HepG2 (cell line): Measurements from ENCODE around the gene TMEM186. TPM values are rescaled to one million over a fixed set of nuclear protein-coding genes. Genes with fewer than 3 reads are reported as not detected.

ENCODE experiments used
- AKAP8 ChIP-seq: sonication (generic); formaldehyde crosslinking; IDR thresholded peaks from 2 replicates; pipeline ENCODE4 v1.5.1; 2020; ENCODE audit warnings: mild to moderate bottlenecking, missing genetic modification reagents
- CENPX ChIP-seq: sonication (generic); formaldehyde crosslinking; IDR thresholded peaks from 2 replicates; pipeline ENCODE4 v1.9.0; 2021; ENCODE audit warnings: mild to moderate bottlenecking, missing genetic modification reagents, moderate library complexity
- JUNB ChIP-seq: sonication (generic); formaldehyde crosslinking; IDR thresholded peaks from 2 replicates; pipeline ENCODE4 v1.8.0; 2022; ENCODE audit warnings: missing genetic modification reagents, mild to moderate bottlenecking, borderline replicate concordance
- NFYC ChIP-seq: IDR thresholded peaks from 2 replicates; pipeline ENCODE4 v1.6.1; 2016; ENCODE audit warnings: missing genetic modification reagents, missing compliant biosample characterization
- PHF8 ChIP-seq: sonication (generic); formaldehyde crosslinking; IDR thresholded peaks from 2 replicates; pipeline ENCODE4 v1.5.0; 2020; ENCODE audit warnings: missing genetic modification reagents
- PITX1 ChIP-seq: sonication (generic); formaldehyde crosslinking; IDR thresholded peaks from 2 replicates; pipeline ENCODE4 v1.5.1; 2020; ENCODE audit warnings: mild to moderate bottlenecking, missing genetic modification reagents
- PRPF4 ChIP-seq: fragments of 200-400 bp; formaldehyde crosslinking; IDR thresholded peaks from 2 replicates; pipeline ENCODE4 v1.6.1; 2016; ENCODE audit warnings: low read length, low read depth; ENCODE audit not compliant: poor library complexity, severe bottlenecking
- TCF7 ChIP-seq: sonication (generic); IDR thresholded peaks from 2 replicates; pipeline ENCODE4 v1.6.1; 2016; ENCODE audit warnings: antibody characterized with exemption, low read depth
- ZNF142 ChIP-seq: sonication (generic); formaldehyde crosslinking; IDR thresholded peaks from 2 replicates; pipeline ENCODE4 v1.4.0; 2020; ENCODE audit warnings: missing genetic modification reagents
- ZNF562 ChIP-seq: sonication (generic); formaldehyde crosslinking; IDR thresholded peaks from 2 replicates; pipeline ENCODE4 v1.8.0; 2022; ENCODE audit warnings: missing genetic modification reagents, borderline replicate concordance
- ZNF605 ChIP-seq: sonication (generic); formaldehyde crosslinking; IDR thresholded peaks from 2 replicates; pipeline ENCODE4 v1.8.0; 2022; ENCODE audit warnings: mild to moderate bottlenecking, missing genetic modification reagents
- ZNF670 ChIP-seq: sonication (generic); formaldehyde crosslinking; IDR thresholded peaks from 2 replicates; pipeline ENCODE4 v1.8.0; 2022; ENCODE audit warnings: mild to moderate bottlenecking, missing genetic modification reagents, borderline replicate concordance
- polyA plus RNA-seq, 8 experiments: library from polyadenylated mRNA; depleted of rRNA in 3 of 8; stranded (reverse) in 7 of 8; unstranded in 1 of 8; fragments of >200 nt; fragmentation: Illumina TruSeq in 4 of 8; extraction: Trizol in 4 of 8; gene quantifications; 2 replicates each; pipeline versions ENCODE4 v1.2.1 to v1.2.3, GENCODE V29; 2011 to 2016; ENCODE audit warnings: low read depth in 4 of 8, missing spikeins in 1 of 8, mixed read lengths in 1 of 8; ENCODE audit not compliant: insufficient read depth in 1 of 8
- total RNA-seq, 5 experiments: library from RNA; depleted of rRNA; stranded (reverse); fragments of >200 nt; fragmentation: Illumina TruSeq; extraction: Trizol; gene quantifications; 2 replicates each; pipeline ENCODE4 v1.2.3, GENCODE V29; 2016; ENCODE audit warnings: low read depth in 1 of 5
- TF ChIP-seq, protein P1 (sequence below): sonication (generic); formaldehyde crosslinking; IDR thresholded peaks from 2 replicates; pipeline ENCODE4 v1.5.0; 2020; ENCODE audit warnings: mild to moderate bottlenecking, missing genetic modification reagents
- TF ChIP-seq, protein P2 (sequence below): sonication (generic); formaldehyde crosslinking; IDR thresholded peaks from 2 replicates; pipeline ENCODE4 v1.5.1; 2020; ENCODE audit warnings: missing genetic modification reagents, mild to moderate bottlenecking, borderline replicate concordance

The TMEM186 gene
- total and polyA plus RNA-seq, 2 of the 13 experiments (the other 11 are each of a cell fraction or from before 2014, with no cell fraction given) = 16.2 to 19.3 TPM

DNA sequence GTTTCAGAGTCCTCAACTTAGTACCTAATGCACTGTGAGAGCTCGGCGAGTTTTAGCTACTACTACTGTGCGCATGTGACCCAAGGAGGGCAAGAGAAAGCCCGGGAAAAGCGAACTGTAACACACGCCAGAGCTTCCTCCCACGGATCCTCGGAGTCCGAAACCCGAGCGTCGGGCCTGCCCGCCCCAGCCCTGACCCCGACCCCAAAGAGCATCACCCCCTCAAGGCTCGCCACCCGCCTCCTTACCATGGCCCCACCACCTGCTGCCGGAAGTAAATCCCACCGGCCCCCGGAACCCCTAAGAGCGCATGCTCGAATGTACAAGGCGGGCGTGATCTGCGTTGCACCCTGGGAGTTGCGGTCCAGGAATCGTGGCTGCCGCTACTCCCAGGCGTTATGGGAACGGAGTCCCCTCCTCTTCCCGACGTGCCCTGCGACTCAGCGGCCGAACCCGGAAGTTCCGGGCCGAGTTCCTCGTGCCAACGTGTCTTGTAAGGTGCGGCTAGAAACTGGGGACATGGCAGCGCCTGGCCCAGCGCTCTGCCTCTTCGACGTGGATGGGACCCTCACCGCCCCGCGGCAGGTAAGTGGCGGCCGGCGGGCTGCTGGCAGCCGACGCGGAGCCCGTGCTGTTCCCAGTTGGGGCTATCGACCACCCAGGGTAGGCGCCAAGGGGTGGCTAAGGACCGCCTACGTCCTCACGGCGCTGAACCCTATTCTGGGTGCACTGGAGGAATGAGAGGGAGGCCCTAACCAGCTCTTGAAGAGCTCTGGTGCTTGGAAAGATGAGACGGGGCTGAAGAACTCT is at the start of gene TMEM186, which contains the start of gene PMM2 (continued):
- TF ChIP-seq PHF8 (CRISPR knock-in tag) (peak; percentile 98), PRPF4 (no peak), PITX1 (CRISPR knock-in tag) (peak; percentile 93), ZNF562 (CRISPR knock-in tag) (no peak), JUNB (no peak; the same call in 1 of the 2 replicates), ZNF605 (peak; percentile 99), AKAP8 (no peak), TCF7 (peak; percentile 5; the same call in 1 of the 2 replicates), ZNF142 (peak; percentile 96), CENPX (no peak), ZNF670 (CRISPR knock-in tag) (peak; percentile 99), NFYC (peak; percentile 68)
- TF ChIP-seq, protein P1, sequence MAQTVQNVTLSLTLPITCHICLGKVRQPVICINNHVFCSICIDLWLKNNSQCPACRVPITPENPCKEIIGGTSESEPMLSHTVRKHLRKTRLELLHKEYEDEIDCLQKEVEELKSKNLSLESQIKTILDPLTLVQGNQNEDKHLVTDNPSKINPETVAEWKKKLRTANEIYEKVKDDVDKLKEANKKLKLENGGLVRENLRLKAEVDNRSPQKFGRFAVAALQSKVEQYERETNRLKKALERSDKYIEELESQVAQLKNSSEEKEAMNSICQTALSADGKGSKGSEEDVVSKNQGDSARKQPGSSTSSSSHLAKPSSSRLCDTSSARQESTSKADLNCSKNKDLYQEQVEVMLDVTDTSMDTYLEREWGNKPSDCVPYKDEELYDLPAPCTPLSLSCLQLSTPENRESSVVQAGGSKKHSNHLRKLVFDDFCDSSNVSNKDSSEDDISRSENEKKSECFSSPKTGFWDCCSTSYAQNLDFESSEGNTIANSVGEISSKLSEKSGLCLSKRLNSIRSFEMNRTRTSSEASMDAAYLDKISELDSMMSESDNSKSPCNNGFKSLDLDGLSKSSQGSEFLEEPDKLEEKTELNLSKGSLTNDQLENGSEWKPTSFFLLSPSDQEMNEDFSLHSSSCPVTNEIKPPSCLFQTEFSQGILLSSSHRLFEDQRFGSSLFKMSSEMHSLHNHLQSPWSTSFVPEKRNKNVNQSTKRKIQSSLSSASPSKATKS = peak; percentile 62; the same call in 1 of the 2 replicates
- TF ChIP-seq, protein P2, sequence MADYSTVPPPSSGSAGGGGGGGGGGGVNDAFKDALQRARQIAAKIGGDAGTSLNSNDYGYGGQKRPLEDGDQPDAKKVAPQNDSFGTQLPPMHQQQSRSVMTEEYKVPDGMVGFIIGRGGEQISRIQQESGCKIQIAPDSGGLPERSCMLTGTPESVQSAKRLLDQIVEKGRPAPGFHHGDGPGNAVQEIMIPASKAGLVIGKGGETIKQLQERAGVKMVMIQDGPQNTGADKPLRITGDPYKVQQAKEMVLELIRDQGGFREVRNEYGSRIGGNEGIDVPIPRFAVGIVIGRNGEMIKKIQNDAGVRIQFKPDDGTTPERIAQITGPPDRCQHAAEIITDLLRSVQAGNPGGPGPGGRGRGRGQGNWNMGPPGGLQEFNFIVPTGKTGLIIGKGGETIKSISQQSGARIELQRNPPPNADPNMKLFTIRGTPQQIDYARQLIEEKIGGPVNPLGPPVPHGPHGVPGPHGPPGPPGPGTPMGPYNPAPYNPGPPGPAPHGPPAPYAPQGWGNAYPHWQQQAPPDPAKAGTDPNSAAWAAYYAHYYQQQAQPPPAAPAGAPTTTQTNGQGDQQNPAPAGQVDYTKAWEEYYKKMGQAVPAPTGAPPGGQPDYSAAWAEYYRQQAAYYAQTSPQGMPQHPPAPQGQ (CRISPR knock-in tag) = no peak
